Stomach (tissue), 9 donors: ENCODE data around the gene PDPN. TPM values are rescaled to one million over a fixed set of nuclear protein-coding genes. Genes with fewer than 3 reads are reported as not detected.

Experiments
- DNase-seq, 2 donors: peaks; one replicate each; pipeline versions ENCODE4 v3.0.0 to v3.0.0-alpha.2; 2013 to 2019
- H3K27ac ChIP-seq, 5 donors: fragments of 200-600 bp in 4 of 5; sonication (generic) in 4 of 5; one replicate each; pipeline ENCODE4 v1.5.1; 2013 to 2019; ENCODE audit warnings: mild to moderate bottlenecking in 1 of 5, moderate library complexity in 1 of 5
- H3K27me3 ChIP-seq, 3 donors: fragments of 200-600 bp; sonication (generic); one replicate each; pipeline ENCODE4 v1.5.1; 2017 to 2019; ENCODE audit warnings: mixed run types in 1 of 3
- H3K36me3 ChIP-seq, 4 donors: fragments of 200-600 bp; sonication (generic); 1 replicate in 3 of 4; 2 replicates in 1 of 4; pipeline ENCODE4 v1.5.1; 2016 to 2019
- H3K4me1 ChIP-seq, 4 donors: fragments of 200-600 bp; sonication (generic); one replicate each; pipeline ENCODE4 v1.5.1; 2016 to 2019
- H3K4me3 ChIP-seq, 4 donors: fragments of 200-600 bp; sonication (generic) in 3 of 4; one replicate each; pipeline ENCODE4 v1.5.1; 2016 to 2019; ENCODE audit warnings: mild to moderate bottlenecking in 1 of 4
- H3K9me3 ChIP-seq, 4 donors: fragments of 200-600 bp; sonication (generic); one replicate each; pipeline ENCODE4 v1.5.1; 2016 to 2019
- EP300 ChIP-seq: sonication (generic); formaldehyde crosslinking; IDR thresholded peaks from one replicate; pipeline ENCODE4 v1.6.1; 2017; ENCODE audit warnings: antibody characterized with exemption
- POLR2A ChIP-seq, 4 donors: fragments of 450-650 bp; IDR thresholded peaks; one replicate each; pipeline ENCODE4 v1.6.1; 2016; ENCODE audit warnings: antibody characterized with exemption in 4 of 4, control low read depth in 2 of 4, mild to moderate bottlenecking in 1 of 4, moderate library complexity in 1 of 4
- POLR2AphosphoS5 ChIP-seq, 3 donors: sonication (generic); formaldehyde crosslinking; IDR thresholded peaks; one replicate each; pipeline ENCODE4 v1.6.1; 2016; ENCODE audit warnings: antibody characterized with exemption in 3 of 3
- whole genome bisulfite sequencing, 5 donors: extraction: QIAGEN DNeasy Blood & Tissue Kit in 3 of 5; methylation state at CpG; one replicate each; pipeline versions ENCODE4 v1.1.5 to v1.1.7; 2013 to 2018; 5-methylcytosine and 5-hydroxymethylcytosine counted together
- intact Hi-C: fragments of 100-400 bp; cut with DNase I; formaldehyde crosslinking; loops from one replicate; pipeline ENCODE4 v1.15.1; 2023; ENCODE audit warnings: low total_unique reads
- polyA plus RNA-seq, 3 donors: library from polyadenylated mRNA; stranded (reverse); fragments of 200-250 nt; gene quantifications; one replicate each; pipeline ENCODE4 v1.2.3, GENCODE V29; 2013
- total RNA-seq, 5 donors: library from RNA; depleted of rRNA; stranded (reverse); fragments of >200 nt; gene quantifications; one replicate each; pipeline versions ENCODE4 v1.1.0 to v1.2.3, GENCODE V29; 2014 to 2016
- TF ChIP-seq, protein P1 (sequence below), 7 experiments: fragments of 450-650 bp in 4 of 7; fragments of 200-600 bp in 3 of 7; sonication (generic) in 3 of 7; IDR thresholded peaks; one replicate each; pipeline ENCODE4 v1.5.1; 2016 to 2019; ENCODE audit warnings: antibody characterized with exemption in 7 of 7, control low read depth in 2 of 7, mild to moderate bottlenecking in 1 of 7
- donor health status: healthy with polysubstance abuse.
- donor health status: Bipolar disorder and iron deficiency.
- donor health status: healthy.

The PDPN gene
- total and polyA plus RNA-seq, 8 donors: 2.9 to 37.4 (median 24.4) TPM; not detected in 1

DNA sequence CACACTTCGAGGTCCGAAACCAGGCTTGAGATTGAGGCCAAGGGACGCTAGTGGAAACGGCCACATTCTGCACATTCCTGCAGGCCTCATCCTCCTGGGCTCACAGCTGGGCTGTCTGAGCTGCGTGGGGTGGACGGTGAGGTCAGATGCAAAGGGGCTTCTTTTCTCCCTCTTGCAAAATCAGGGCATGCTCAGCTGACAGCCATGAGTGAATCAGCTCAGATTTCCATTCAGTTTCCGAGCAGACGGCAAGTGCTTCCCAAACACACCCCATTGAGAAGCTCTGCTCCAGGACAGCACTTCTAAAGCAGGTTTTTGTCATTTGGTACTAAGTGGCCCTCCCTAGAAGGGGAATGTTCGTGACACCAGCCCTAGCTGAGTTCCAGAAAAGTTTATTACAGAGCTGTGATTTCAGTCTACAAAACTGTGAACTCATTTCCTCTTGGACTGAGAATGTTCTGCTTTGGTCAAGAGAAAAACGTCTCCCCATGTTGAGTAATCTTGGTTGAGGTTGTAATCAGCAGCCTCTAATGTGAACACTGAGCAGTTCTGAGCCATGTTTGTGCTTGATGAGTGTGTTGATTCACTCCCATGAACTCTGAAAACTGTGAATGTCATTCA lies 10.0 kb downstream of the PDPN start:
- DNase-seq: peak; percentile 31 to 52
- WGBS, 5 donors: 36 to 44% (median 40%) methylated on average over 10 of the region's 10 CpGs
- intact Hi-C loops: no loop called here
- TF ChIP-seq EP300 (no peak), POLR2A (IDR thresholded peaks at IDR 0.05) (no peak), POLR2AphosphoS5 (IDR thresholded peaks at IDR 0.05) (peak in 2 of 3 donors; percentile 15 to 27)
- TF ChIP-seq, protein P1, sequence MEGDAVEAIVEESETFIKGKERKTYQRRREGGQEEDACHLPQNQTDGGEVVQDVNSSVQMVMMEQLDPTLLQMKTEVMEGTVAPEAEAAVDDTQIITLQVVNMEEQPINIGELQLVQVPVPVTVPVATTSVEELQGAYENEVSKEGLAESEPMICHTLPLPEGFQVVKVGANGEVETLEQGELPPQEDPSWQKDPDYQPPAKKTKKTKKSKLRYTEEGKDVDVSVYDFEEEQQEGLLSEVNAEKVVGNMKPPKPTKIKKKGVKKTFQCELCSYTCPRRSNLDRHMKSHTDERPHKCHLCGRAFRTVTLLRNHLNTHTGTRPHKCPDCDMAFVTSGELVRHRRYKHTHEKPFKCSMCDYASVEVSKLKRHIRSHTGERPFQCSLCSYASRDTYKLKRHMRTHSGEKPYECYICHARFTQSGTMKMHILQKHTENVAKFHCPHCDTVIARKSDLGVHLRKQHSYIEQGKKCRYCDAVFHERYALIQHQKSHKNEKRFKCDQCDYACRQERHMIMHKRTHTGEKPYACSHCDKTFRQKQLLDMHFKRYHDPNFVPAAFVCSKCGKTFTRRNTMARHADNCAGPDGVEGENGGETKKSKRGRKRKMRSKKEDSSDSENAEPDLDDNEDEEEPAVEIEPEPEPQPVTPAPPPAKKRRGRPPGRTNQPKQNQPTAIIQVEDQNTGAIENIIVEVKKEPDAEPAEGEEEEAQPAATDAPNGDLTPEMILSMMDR (IDR thresholded peaks at IDR 0.05): no peak
- peaks cover 0 to 11% (median 0%) of the 10 kb centered on the region in 4 donors for H3K4me1 ChIP-seq
- H3K9me3 ChIP-seq: no peaks in the 10 kb centered on the region
- peaks cover 0 to 9% (median 4%) of the 10 kb centered on the region in 4 donors for H3K36me3 ChIP-seq
- peaks cover 0 to 6% (median 0%) of the 10 kb centered on the region in 3 donors for H3K27me3 ChIP-seq
- H3K27ac ChIP-seq: peak overlapping the region in 4 of 5 donors; percentile 63 to 84 (median 70)
- H3K4me3 ChIP-seq: no peak overlapping the region

DNA sequence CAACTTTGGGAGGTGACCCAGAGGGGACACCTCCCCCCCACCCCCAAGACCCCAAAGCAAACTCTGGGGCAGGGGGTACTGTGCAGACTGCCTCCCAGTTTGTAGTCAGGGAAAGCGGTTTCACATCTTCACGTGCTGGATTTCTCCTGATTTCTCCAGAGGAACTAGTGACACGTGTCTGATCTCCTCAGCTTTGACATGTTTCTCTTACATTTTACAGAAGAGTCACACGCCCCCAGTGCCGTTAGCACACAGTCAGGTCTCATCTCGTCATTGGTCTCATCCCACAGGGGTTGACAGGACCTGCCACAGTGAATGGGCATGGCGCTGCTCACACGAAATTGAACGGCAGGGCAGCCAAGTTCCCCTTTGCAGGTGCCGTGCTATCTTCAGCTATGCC lies 11.8 kb downstream of the PDPN start:
- TF ChIP-seq EP300 (no peak), POLR2A (IDR thresholded peaks at IDR 0.05) (no peak), POLR2AphosphoS5 (IDR thresholded peaks at IDR 0.05) (no peak)
- TF ChIP-seq, protein P1 (IDR thresholded peaks at IDR 0.05): no peak
- Histone ChIP-seq H3K36me3 (peaks cover 0 to 9% (median 4%) of the 10 kb centered on the region in 4 donors), H3K4me1 (peaks cover 0 to 4% (median under 1%) of the 10 kb centered on the region in 4 donors), H3K27ac (peak overlapping the region in 1 of 5 donors; percentile 11), H3K27me3 (peaks cover 0 to 6% (median 0%) of the 10 kb centered on the region in 3 donors), H3K4me3 (no peak overlapping the region), H3K9me3 (no peaks in the 10 kb centered on the region)
- intact Hi-C loops: no loop called here
- no peak for DNase-seq
- 82 to 88% (median 87%) methylated on average over 10 of the region's 10 CpGs for WGBS, 5 donors

DNA sequence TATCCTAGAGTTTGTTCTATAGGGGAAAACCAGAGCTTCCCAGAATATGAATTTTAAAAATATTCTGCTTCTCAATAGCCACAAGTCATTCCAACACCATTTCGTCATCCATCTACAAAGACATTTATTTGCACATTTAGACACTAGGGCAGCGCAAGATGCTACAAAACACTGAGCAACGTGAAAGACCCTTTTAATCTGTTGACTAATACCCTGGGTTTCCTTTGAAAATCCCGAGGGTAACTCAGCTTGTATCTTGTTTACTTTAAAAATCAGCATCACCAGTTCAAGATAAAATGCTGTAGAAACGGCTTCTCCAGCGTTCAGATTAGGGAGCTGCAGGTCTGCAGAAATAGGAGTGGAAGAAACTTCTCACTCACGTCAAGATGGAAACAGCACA lies 13.5 kb downstream of the PDPN start:
- no peak for TF ChIP-seq POLR2A (IDR thresholded peaks at IDR 0.05)
- TF ChIP-seq, protein P1 (IDR thresholded peaks at IDR 0.05): no peak
- no peak for TF ChIP-seq POLR2AphosphoS5 (IDR thresholded peaks at IDR 0.05)
- no peak for TF ChIP-seq EP300
- 20 to 37% (median 29%) methylated on average over 7 of the region's 7 CpGs for WGBS, 5 donors
- no peak overlapping the region for H3K27ac ChIP-seq

DNA sequence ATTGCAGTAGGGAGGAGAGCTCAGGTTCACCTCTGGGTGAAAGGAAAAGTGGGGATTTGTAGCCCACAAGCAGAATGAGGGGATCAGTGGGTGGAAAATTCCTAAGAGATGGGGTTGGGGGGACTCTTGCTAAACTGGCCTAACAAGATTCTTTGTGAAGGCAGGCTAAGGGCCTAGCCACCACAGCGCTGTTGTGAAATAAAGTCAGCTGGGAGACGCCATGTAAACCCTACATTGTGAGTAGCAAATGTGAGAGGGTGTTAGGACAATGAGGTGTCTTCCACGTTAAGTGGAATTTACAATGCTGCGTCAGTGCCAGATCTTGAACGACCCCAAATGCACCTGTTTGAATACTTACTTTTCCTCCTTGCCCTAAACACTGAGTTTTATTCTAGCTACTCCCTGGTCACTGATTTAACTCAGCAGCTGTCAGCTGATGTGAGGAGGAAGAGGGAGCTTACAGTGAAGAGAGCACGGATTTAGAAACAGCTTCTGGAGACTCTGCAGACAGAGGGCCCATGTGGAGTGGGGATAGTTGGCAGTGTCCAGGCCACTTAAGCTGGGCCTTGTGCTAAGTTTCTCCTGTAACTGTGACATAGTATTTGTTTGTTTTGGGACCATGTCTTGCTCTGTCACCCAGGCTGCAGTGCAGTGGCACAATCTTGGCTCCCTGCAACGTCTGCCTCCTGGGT lies 17.3 kb downstream of the PDPN start:
- Histone ChIP-seq H3K27ac (peak overlapping the region in 2 of 5 donors; percentile 38 to 55), H3K4me3 (no peak overlapping the region), H3K4me1 (peaks cover 0 to 24% (median 0%) of the 10 kb centered on the region in 4 donors), H3K27me3 (peaks cover 0 to 6% (median 0%) of the 10 kb centered on the region in 3 donors), H3K9me3 (no peaks in the 10 kb centered on the region), H3K36me3 (no peaks in the 10 kb centered on the region)
- intact Hi-C loops: no loop called here
- DNase-seq: no peak
- TF ChIP-seq POLR2A (IDR thresholded peaks at IDR 0.05): no peak
- no peak for TF ChIP-seq POLR2AphosphoS5 (IDR thresholded peaks at IDR 0.05)
- TF ChIP-seq EP300: no peak
- TF ChIP-seq, protein P1 (IDR thresholded peaks at IDR 0.05): no peak
- WGBS, 5 donors: 61 to 68% (median 63%) methylated on average over 7 of the region's 7 CpGs

More for the DNA sequence above, 13.5 kb downstream of the PDPN start:
- Histone ChIP-seq H3K4me3 (no peak overlapping the region), H3K9me3 (no peaks in the 10 kb centered on the region), H3K36me3 (no peaks in the 10 kb centered on the region), H3K4me1 (peaks cover 0 to 12% (median 2%) of the 10 kb centered on the region in 4 donors), H3K27me3 (peaks cover 0 to 6% (median 0%) of the 10 kb centered on the region in 3 donors)
- no peak for DNase-seq
- intact Hi-C loops: no loop called here
